NCI-H69 (cell line): ENCODE data around the gene DLEC1.

Experiments used
- DNase-seq: peaks from one replicate; lab custom pipeline; 2025; lab: John Stamatoyannopoulos, UW

The DLEC1 gene, protein sequence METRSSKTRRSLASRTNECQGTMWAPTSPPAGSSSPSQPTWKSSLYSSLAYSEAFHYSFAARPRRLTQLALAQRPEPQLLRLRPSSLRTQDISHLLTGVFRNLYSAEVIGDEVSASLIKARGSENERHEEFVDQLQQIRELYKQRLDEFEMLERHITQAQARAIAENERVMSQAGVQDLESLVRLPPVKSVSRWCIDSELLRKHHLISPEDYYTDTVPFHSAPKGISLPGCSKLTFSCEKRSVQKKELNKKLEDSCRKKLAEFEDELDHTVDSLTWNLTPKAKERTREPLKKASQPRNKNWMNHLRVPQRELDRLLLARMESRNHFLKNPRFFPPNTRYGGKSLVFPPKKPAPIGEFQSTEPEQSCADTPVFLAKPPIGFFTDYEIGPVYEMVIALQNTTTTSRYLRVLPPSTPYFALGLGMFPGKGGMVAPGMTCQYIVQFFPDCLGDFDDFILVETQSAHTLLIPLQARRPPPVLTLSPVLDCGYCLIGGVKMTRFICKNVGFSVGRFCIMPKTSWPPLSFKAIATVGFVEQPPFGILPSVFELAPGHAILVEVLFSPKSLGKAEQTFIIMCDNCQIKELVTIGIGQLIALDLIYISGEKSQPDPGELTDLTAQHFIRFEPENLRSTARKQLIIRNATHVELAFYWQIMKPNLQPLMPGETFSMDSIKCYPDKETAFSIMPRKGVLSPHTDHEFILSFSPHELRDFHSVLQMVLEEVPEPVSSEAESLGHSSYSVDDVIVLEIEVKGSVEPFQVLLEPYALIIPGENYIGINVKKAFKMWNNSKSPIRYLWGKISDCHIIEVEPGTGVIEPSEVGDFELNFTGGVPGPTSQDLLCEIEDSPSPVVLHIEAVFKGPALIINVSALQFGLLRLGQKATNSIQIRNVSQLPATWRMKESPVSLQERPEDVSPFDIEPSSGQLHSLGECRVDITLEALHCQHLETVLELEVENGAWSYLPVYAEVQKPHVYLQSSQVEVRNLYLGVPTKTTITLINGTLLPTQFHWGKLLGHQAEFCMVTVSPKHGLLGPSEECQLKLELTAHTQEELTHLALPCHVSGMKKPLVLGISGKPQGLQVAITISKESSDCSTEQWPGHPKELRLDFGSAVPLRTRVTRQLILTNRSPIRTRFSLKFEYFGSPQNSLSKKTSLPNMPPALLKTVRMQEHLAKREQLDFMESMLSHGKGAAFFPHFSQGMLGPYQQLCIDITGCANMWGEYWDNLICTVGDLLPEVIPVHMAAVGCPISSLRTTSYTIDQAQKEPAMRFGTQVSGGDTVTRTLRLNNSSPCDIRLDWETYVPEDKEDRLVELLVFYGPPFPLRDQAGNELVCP (N-terminal part only)

DNA sequence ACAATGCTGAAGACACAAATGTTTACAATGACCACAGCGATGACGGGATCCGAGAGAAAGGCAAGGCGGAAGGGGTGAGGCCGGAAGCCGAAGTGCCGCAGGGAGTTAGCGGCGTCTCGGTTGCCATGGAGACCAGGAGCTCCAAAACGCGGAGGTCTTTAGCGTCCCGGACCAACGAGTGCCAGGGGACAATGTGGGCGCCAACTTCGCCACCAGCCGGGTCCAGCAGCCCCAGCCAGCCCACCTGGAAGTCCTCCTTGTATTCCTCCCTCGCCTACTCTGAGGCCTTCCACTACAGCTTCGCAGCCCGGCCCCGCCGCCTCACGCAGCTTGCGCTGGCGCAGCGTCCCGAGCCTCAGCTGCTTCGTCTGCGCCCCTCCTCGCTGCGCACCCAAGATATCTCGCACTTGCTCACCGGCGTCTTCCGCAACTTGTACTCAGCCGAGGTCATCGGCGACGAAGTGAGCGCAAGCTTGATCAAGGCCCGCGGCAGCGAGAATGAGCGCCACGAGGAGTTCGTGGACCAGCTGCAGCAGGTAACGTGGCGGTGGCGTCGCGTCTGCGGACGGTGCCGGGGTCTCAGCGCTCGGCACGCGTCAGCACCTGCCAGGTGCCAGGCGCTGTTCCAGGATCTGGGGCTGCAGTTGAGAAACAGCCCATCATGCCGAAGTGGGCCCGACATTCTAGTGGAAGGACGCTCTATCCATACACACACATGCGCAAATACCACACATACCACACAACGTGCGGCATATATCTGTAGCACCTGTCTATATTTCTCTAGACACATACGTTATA, at the start of gene DLEC1:
DLEC1 (plus strand) TSS at position 108 of the 798 bp plus-strand sequence; CDS start at position 126, 18 bp downstream.
- peak; percentile 64 for DNase-seq

DNA sequence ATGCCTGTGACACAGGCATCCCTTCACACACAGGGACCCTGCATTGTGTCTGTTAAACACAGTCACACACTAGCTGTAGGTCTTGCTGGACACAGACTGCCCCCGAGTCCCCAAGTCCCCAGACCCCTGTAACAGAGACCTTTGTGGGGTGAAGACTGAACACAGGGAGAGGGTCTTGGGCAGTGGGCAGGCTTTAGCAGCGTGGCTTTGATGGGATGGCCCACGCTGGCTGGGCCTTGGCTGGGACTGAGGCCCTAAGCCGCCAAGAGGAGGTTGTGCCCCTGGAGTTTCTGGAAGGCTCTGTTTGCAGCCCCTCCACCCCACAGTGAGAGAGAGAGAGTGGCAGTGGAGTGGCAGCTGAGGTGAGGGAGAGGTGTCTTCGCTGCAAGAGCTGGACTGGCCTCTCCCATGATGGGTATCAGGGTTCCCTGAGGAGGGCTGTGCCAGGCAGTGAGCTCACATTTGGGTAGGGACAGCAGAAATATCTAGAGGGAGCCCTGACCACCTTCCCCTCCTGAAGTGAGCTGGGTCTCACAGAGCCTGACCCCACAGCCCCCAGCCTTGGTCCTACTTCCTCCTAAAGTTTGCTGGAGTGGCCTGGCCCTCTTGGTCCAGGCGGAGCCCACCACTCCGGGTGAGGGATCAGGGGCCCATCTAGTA, 49.1 kb upstream of the DLEC1 start:
- DNase-seq = no peak

DNA sequence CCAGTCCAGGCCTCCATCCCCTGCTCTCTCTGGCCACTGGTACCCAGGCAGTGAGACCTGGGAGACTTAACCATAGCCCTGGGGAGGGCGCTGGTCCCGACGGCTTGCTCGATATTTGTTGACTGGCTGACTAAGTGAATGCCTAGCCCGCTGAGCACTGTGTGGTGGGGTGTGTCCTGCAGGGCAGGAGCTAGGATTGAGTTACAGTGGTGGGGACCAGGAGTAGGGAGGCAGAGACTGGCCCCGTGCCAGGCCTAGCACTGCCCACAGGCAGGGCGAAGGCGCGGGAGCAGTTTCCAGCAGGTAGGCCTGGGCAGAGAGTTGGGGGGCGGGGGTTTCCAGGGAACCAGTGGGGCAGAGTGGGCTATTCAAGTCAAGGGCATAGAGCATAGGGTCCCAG, 48.5 kb upstream of the DLEC1 start, which contains the start of gene VILL:
VILL (plus strand) TSS at position 260 of the 400 bp plus-strand sequence. CDS start 2,887 bp downstream, outside the sequence.
- DNase-seq = peak; percentile 82

DNA sequence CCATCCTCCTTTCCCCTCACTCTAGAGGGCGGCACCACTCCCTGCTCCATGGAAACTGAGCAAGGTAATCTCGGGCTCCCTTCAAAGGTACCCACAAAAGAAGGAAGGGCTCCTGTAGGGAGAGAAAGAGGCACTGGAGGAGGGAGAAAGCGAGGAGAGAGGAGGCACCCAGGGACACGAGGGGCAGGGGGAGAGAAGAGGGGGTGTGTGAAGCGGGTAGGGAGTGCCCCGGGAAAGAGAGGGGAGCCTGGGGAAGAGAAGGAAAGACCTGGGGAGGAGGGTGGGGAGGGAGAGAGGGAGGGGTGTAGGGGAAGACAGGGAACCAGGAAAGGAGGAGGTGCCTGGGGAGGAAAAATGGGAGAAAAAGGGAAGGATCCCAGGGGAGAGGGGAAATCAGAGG, 47.9 kb upstream of the DLEC1 start:
- DNase-seq = no peak

DNA sequence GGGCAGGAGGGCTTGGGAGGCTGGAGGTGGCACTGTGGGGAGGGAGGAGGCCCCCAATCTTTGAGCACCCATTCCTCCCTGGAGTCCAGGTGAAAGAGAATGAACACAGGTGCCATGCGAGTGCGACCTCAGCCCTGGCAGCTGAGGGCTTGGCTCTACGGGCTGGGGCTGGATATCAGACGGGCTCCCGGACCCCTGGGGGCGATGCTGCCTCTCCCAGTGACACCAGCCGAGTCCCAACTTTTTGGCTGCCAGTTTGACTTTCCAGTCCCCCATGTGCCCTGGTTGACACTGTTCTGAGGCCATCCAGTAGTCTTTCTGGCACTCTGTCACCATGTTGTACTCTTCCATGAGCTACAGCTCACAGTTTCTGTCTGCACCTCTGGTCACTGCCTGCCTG, 47.2 kb upstream of the DLEC1 start:
- no peak for DNase-seq

DNA sequence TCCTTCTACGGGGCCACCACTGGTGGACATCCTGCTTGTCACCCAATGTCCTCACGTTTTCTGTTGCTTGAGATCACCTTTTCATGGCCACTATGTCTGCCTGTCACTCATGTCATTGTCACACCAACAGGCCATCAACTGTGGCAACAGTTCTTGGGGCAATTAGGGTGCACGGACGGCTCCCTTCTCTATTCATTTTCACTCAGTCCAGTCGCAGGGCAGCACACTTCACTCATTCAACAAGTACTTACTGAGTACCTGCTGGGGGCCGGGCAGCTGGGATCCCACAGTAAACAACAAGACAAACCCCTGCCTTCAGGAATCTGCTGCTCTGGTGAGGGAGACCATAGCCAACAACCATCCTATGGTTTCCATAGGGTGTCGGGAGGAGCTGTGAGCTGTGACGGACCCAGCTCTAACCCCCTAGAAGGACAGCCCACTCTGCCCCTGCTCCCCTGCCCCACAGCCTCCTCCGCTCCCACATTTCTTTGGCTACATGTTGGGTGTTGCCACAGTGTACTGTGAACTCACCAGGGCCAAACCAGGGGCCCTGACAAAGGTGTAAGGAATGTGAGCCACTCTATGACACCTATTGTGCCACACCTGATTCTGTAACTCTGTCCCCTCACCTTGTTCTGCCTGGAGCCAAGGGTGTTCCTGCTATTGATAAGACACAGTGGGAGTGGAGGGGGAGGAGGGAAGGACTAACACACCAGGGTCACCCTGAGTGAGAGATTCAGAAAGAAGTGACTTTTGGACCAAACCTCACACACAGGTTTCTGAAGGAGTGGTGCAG, 46.5 kb upstream of the DLEC1 start:
- no peak for DNase-seq

DNA sequence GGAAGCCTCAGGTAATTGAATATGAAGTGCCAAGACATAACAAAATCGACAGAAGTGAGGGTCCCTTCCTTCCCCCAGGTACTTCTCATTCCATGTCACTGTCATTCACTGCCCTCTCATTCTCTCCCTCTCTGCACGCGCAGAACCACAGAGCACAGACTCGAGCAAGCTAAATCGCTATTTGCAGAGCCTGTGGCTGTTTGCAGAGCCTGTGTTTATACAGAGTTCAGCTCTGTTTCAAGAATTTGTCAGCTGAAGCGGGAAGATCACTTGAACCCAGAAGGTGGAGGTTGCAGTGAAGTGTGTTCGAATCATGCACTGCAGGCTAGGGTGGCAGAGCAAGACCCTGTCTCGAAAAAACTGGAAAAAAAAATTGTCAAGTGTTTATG, 45.9 kb upstream of the DLEC1 start:
- no peak for DNase-seq

DNA sequence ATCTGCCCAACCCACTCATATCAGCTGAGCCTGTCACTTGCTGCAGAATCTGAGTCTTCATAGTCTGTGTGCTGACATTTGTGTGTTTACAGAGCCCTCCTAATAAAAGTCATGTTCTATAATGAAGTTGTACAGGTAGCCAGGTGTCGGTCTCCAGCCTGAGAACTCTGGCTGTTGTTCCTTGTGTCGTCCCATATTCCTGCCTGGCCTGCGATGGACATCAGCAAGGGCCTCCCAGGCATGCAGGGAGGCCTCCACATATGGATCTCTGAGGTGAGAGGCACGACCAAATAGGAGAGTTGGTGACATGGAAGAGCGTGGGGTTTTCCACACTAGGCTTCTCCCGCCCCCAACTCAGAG, 45.6 kb upstream of the DLEC1 start:
- DNase-seq = no peak

DNA sequence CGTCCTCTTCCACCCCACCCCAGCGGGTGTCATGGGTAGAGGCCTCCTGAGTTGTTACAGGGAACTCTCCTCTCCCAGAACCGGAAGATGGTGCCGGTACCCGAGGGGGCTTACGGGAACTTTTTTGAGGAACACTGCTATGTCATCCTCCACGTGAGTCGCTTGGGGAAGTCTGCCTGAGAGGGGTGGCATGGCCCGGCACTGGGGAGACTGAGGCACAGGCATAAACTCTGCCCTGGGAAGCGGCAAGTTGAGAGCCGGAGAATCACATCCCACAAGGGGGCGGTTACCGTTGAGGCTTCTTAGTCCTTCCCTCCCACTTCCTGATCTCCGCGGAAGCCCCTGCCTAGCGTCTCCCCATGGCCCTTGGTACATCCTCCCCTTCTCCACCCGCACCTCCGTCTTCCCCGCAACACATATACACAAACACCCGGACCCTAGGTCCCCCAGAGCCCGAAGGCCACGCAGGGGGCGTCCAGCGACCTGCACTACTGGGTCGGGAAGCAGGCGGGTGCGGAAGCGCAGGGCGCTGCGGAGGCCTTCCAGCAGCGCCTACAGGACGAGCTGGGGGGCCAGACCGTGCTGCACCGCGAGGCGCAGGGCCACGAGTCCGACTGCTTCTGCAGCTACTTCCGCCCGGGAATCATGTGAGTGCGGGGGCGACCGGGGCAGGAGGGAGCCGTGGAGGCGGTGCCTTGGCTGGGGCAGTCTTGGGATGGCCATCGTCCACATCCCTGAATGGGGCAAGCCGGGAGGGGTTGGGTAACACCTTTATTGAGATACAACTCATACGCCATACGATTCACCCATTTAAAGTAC, 45.0 kb upstream of the DLEC1 start:
- DNase-seq = no peak

DNA sequence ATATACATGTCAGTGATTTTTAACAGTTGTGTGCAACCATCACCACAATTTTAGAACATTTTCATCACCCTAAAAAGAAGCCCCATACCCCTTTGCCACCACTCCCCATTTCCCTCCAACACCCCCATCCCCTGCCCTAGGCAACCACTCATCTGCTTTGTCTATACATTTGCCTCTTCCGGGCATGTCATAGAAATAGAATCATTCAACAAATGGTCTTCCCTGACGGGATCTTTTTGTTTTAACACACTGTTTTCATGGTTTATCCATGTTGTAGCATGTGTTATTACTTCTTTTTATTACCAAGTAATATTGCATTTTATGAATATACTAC, 44.4 kb upstream of the DLEC1 start:
- no peak for DNase-seq

DNA sequence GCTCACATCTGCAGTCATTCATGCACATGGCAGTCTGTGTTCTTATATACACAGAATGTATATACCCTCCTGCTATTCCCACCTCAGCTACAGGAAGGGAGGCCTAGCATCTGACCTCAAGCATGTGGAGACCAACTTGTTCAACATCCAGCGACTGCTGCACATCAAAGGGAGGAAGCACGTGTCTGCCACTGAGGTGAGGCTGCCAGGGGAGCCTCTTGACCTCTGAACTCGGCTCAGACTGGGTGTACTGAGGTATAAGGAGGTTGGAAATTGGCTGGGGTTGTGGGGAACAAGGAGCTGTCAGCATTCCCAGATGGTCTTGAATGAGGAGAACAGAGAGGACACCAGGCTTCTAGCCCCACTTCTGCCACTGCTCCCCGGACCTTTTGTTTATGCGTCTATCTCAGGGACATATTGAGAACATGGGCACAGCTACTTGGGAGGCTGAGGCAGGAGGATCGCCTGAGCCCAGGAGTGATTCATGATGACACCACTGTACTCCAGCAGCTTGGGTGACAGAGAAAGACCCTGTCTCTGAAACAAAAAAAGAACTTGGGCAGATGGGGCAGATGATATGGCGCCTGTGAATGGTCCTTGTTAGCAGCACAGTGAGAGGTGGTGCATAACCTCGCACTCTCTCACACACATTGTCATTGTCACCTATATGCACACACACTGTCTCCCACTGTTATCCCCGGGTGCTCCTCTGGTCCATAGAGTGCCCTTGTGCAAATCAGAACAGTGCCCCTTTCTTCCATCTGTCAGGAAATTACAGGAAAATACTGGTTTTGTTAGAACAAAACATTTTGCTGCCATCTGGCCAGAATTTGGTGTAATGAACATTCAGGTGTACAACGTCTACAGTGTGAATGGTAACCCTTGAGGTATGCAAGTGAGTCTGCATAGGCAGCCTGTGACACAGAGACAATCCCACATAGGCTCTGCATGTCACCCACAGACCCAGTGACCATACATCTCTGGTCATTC, 43.1 kb upstream of the DLEC1 start:
- DNase-seq = peak; percentile 34

DNA sequence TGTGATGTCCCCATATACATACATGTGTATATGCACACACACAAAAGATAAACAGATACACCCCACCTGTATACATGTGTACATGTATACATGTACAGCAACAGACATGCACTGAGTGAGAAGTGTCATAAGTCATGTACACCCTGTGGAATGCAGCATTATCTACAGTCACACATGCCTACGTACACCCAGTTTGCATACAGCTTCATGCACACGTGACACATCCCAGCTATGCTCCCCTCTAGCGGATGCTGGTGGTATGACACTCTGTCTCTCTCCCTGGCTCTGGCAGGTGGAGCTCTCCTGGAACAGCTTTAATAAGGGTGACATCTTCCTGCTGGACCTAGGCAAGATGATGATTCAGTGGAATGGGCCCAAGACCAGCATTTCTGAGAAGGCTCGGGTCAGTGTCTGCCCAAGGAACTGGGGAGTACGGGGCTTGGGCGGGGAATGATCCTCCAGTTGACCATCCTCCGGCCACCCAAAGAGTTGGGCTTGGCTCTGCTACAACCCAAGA, 42.2 kb upstream of the DLEC1 start:
- DNase-seq = peak; percentile 63

DNA sequence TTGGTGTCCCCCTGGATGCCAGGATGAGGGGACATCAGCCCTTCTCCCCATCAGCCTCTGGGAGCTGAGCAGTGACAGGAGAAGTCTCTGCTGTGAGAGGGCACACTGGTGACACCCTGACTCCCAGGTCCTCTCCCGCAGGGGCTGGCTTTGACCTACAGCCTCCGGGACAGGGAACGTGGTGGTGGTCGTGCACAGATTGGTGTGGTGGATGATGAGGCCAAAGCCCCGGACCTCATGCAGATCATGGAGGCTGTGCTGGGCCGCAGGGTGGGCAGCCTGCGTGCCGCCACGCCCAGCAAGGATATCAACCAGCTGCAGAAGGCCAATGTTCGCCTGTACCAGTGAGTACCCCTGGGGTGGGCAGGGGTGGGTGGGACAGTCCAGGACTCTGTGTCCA, 41.7 kb upstream of the DLEC1 start:
- no peak for DNase-seq

DNA sequence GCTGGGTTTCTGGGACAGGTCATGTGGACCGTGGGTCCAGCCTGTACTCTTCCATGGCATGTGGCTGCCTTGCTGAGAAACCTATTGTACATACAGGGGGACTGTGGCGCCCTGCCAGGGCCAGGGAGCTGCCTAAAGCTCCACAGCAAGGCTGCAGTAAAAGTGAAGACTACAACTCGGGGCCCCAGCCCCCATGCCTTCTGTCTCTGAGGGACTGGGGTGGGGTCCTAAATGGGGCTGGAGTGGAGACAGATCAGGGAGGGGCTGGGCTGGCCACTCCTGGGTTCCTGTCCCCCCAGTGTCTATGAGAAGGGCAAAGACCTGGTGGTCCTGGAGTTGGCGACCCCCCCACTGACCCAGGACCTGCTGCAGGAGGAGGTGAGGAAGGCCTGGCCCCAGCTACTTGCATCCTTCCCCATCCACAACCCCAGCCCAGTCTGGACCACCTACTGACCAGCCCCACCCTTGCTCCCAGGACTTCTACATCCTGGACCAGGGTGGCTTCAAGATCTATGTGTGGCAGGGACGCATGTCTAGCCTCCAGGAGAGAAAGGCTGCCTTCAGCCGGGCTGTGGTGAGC, 41.1 kb upstream of the DLEC1 start:
- no peak for DNase-seq

DNA sequence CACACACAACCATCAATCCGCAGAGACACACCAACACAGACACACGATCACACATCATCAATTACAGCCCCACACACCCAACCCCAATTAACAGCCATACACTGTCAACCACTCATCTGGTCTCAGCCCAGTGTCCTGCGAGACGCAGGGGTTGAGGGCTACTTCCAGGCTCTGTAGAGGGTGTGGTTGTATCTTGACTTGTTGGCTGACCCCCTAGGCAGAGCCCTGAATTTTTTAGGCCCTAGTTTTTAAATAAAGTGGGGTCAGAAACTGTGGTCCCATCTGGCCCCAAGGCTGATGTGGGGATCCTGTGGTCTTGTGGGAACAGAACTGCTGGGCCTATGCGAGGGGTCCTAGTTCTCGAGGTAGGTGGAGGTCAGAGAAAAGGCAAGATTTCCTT, 39.2 kb upstream of the DLEC1 start:
- no peak for DNase-seq

DNA sequence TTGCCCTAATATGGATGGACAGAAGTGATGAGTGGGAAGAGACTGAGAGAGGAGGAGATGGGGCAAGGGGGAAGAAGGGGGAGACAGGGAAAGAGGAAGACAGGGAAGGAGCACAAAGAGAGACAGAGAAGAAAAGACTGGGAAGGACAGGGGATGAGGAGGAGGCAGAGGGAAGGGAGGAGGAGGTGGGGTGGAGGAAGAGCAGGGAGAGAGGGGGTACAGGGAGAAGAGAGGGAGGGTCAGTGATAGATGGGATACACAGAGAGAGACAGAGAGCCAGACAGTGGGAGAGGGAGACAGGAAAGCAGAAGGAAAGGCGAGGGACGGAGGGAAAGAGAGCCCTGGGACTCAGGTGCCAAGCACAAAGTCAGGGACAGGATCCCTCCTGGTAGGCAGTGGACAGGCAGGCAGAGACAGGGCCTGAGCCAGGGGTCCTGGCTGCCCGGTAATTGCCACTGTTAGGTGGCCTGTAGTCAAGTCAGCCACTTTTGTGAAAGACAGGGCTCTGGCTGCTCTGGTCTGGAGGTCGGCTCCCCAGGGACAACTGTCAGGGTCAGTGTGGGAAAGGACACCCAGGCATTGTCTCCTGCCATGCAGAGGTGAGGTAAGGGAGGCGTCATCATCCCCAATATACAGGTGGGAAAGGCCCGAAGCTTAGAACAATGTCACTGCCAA, 38.6 kb upstream of the DLEC1 start:
- no peak for DNase-seq

DNA sequence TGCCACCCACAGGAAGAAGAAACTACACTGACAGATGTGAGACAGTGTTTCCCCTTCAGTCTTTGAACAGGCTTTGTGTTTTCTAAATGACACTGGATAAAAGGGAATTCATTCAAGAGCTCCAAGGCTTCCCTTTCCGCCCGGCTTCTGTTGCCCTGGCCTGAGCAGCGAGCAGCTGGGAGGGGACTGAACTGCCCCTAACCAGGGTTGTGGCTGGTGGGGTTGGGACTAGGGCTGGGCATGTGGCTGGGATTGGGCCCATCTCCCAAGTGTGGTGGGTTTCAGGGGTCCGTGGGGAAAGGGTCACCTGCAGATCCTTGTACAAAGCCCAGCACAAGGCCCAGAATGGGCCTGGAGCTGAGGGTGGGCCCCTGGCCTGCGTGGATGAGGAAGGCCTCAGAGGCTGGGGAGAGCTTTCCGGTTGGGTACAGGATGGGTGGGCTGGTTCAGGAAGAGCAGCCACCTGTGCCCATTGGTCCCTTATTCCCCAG, 38.0 kb upstream of the DLEC1 start:
- no peak for DNase-seq
